HG03354 (cell line): ENCODE data around the gene CAMTA1.
"Not testable (repeated sequence)": the region's sequence is repeated elsewhere in the genome, so short reads cannot be mapped to it uniquely, and the experiment has no call there.

Source experiments
- ATAC-seq: cut with Tn5 transposase; IDR thresholded peaks from one replicate; pipeline ENCODE4 v1.9.1; 2021; ENCODE audit warnings: mild to moderate bottlenecking; ENCODE audit not compliant: unreplicated experiment, poor library complexity, severe bottlenecking

Gene CAMTA1

DNA sequence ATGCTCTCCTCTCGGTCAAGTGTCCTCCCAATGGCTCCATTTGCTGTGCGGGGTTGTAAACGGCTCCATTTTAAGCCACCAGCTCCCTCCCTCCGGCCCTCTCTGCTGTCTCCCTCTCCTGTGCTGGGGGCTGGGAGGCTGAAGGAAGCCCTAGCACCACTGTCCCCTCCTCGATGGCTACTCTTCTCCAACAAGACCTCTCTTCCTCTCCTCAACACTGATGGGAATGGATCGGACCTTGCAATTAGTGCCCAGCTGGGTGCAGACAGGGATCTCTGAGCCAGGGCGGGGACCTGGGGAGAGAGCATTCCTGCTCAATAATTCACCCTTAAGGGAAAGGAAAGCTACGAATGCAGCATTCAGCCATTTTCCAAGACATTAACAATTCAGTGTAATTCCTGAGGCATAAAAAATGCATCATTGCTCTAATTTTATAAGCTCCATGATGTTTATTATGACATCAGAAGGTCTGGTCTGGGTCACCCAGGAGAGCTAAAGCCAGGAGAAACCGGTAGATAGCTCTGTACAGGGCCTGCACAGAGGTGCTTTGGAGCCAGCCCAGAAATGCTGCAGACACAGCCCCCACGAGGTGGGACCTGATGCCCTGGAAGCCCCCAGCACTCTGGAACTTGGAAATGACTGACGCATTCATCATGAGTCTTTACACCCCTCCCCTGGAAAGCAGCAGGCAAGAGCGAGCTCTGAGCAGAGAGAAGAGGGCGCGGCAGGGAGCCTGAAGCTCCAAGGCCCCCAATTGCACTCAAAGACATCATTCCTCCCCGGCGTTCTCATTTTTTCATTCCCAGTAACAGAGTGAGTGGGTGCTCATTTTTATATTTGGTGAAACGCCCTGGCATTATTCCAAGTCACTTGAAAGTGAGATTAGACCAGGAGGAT is 909.6 kb downstream of the CAMTA1 start:
- no peak for ATAC-seq

DNA sequence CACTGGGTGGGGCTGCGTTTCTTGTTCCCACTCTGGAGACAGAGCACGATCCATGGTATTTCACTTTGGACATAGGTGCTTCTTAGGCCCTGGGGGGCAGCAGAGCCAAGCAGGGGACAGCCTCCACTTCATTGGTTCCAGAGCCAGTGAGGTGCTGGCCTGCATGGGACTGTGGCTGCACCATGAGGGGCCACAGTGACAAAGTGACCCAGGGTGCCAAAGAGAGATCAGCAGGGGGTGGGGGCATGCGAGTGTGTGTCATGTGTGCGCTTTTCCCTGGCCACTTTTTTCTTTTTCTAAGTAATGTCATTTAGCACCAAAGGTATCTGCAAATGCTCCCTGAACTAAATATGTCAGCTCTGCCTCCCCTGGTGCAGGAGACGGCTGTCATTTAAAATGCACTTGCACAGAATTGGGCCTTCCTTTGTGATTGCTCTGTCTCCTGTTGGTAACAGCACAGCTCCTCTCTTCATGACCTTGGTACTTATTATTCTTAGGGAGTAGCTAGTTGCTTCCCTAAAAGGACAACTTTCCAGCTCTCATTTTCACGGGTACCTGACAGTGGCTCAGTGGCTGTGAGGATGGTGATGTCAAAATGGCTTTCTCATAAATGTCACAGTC is 910.4 kb downstream of the CAMTA1 start:
- no peak for ATAC-seq

DNA sequence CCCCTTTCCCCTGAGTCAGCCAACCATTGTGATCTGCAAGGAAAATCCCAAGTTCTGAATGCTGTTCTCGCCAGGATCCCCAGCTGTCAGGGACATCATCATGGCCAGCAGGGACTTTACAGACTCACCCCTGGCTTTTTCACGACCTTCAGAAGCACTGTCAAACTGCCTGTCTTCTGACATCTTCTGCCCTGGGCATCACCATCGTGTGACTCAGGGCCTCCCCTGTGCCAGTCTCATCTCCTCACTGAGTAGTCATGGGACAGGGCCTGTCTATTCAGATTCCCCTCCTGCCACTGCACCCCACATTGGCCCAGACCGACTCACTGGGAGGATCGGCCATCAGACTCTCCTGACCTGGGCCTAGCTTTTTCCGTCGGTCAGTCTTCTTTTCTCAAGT is 913.4 kb downstream of the CAMTA1 start:
- ATAC-seq: no peak

DNA sequence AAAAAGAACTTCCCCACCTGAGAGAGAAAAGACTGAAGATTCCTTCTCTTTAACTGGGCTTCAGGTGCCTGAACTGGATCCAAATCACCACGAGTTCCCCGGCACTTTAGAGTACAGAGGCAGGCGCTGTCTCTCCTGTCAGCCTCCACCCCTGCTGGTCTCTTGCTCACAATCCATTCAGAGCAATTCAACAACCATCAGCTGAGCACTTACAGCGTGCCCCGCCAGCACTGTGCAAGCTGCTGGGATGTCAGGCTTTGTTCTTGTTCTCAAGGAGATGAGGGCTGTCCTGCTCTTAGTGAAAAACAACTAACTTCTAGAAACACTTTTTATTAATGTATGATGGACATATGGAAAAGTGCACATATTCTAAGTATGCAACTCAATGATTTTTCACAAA is 917.1 kb downstream of the CAMTA1 start:
- ATAC-seq: no peak

DNA sequence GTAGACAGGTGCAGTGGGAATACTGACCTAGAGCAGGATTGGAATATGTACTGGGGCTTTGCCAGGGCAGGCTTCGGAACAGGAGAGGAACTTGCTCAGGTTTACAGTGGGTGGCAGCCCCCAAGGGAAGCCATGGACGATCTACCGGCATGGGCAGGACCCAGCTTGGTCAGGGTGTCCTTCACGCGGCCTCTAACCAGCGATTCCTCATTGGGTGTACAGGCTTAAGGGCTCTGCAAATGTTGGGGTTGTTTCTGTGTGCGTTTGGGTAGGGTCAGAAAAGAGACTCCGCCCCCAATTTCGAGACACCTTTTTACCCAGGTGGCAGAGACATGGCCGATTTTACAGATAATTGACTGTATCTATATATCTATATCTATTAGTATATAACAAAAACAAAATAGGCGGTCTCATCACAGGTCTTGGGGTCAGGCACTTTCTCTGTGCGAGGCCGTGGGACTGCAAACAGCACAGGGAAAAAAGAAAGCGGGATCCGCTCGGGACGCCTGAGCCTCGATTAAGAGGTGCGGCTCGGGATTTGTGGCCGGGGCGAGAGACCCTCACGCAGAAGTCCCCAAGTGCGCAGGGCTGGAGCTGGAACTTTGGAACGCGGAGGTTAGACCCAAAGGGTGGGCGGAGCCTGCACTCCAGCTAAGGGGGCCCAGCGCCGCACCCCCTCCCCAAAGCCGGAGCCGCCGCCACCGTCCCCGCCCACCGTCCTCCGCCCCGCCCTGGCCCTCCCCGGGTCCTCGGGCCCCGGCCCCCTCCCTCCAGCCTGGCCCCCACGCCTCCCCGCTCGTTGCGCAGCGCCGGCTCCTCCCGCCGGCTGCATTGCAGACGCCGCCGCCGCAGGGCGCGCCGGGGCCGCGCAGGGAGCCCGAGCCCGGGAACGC is 918.3 kb downstream of the CAMTA1 start:
- no peak for ATAC-seq

DNA sequence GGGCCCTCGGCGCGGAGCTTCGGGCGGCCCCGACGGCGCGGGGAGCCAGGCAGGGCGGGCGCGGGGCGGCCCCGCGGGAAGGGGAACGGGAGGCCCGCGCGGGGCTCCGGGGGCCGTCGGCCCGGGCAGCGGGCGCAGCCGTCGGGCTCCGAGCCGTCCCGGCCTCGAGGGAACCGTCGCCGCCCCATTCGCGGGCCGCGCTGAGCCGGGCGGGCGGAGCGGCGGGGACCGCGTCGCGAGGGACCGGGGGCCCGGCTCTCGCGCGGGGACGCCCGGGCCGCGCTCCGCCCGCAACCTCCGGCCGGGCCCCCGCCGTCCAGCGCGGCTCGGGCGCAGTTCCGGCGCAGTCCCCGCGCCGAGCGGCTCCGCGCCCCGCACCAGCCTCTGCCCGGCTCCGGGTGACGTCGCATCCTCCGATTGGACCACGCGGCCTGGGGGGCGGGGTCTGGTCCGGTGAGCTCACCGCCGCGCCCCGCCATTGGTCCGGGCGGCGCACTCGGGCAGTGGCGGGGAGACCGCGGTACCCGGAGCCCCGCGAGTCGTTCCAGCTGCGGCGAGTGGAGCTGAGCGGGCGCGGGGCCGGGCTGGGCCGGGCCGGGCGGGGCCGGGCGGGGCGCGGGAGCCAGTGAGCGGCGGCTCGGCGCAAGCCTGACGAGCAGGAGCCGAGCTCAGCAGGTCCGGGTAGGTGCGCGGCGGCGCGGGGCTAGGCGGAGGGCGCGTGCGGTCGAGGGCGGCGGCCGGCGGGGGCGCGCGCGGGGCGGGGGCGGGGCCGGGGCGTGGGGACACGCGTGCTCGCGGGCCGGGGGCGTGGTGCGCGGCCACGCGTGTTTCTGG is 919.2 kb downstream of the CAMTA1 start:
- ATAC-seq: peak; percentile 96

DNA sequence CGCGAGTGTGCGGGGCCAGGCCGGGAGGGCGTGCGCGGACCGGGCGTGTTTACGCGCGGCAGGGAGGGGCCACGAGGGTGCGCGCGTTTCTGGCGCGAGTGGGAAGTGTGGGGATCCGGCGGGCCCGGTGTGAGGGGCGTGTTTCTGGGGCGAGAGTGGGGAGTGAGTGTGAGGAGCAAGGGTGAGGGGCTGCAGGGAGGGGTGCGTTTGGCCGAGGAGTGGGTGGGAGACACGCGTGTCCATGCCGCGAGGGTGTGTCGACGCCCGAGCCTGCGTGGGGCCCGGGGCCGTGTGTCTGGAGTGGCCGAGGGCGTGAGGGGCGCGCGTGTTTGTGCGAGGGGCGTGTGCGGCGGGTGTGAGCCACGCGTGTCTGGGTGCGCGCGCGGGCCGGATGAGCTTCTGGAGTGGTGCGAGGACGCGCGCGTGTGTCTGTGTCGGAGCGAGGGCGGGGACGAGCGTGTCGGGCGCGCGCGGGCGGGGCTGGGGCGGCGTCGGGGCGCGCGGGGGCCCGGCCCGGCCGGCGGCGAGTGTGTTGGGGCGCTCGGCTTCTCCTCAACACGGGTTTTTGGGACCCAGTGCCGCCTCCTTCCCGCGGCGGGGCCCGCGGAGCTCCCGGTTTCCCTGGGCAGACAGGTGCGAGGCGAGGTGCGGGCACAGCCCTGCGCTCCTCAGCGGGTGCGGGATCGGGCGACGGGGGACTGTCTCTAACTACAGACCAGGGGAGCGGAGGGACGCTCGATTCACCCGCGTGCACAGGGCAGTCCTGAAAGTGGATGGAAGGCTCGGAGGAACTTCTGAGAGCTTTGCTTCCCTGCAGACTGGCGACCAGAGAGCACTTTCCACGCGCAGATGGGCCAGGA is 920.0 kb downstream of the CAMTA1 start:
- ATAC-seq: no peak

DNA sequence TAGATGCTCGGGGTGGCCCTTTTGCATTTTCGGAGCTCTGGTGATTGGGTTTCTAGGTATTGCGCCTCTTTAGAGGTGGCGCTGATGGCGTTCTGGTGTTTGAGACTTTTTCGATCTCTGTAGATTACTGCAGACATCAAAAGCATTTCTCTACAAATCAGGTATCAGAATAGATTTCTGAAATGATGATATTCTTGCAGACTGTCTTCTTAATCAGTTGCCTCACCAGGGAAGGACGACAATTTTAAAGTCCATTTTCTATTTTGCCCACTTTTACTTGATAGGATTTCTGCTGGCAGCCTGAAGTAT is 920.6 kb downstream of the CAMTA1 start:
- no peak for ATAC-seq

DNA sequence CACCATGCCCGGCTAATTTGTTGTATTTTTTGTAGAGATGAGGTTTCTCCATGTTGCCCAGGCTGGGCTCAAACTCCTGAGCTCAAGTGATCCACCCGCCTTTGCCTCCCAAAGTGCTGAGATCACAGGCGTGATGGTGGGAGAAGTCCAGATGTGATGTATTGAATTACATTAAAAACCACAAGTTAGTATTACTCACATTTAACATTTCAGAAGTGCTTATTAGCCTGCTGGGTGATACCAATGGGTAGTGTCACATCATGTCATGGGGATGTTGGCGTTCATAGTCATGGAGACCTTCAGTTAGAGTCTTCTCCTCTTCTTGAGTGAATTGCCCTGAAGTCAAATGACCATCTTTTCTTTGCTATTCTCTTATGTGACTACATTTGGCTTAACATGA is 922.3 kb downstream of the CAMTA1 start:
- ATAC-seq: no peak

DNA sequence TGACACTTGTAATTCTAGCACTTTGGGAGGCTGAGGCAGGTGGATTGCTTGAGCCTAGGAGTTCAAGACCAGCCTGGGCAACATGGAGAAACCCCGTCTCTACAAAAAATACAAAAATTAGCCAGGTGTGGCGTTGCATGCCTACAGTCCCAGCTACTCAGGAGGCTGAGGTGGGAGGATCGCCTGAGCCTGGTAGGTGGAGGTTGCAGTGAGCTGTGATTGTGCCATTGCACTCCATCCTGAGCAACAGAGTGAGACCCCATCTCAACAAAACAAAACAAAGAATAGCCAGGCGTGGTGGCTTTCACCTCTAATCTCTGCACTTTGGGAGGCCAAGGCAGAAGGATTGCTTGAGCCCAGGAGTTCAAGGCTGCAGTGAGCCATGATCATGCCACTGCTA is 922.8 kb downstream of the CAMTA1 start:
- ATAC-seq: not testable (repeated sequence)

DNA sequence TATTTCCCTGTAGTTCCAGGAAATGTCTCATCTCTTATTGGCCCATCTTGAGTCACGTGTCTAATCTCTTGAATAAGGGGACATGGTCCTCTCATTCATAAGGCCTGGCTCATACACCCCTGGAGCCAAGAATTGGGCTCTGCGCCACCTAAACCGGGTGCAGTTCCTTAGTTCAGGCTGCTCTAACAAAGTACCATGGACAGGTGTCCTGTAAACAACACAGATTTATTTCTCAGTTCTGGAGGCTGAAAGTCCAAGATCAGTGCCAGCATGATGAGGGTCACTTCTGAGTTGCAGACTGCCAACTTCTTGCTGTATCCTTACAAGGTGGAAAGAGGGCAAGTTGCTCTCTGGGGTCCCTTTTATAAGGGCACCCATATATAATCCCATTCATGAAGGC is 925.6 kb downstream of the CAMTA1 start:
- ATAC-seq: no peak

DNA sequence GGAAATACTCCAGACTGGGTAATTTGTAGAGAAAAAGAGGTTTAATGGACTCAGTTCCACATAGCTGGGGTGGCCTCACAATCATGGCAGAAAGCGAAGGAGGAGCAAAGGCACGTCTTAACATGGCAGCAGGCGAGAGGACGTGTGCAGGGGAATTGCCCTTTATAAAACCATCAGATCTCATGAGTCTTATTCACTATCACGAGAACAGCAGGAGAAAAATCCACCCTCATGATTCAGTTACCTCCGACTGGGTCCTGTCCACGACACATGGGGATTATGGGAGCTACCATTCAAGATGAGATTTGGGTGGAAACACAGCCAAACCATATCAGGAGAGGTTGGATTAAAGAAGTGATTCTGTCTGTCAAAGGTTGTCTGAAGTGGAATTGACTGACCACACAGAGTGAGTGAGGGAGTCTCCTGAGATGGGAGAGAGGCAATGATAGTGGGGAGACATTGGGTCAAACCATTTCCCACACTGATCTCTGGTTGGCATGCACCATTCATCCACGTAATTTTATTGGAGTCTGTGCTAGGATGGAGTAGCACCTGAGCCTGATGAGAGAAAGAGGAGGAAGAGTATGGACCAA is 927.6 kb downstream of the CAMTA1 start:
- no peak for ATAC-seq

DNA sequence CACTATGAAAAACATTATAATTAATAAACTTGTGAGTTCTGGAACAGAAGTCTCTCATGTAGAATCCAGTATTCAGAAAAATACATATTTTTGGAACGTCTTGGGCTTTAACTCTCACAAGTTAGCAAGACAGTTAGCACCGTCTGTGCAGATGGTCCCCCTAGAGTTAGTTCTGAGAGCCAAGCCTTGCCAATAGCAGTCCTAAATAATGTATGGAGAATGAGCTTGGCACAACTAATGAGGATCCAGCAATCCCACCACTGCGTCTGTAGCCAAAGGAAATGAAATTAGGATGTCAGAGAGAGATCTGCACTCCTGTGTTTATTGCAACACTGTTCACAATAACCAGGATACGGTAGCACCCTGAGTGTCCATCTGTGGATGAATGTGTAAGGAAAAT is 931.3 kb downstream of the CAMTA1 start:
- ATAC-seq: no peak

DNA sequence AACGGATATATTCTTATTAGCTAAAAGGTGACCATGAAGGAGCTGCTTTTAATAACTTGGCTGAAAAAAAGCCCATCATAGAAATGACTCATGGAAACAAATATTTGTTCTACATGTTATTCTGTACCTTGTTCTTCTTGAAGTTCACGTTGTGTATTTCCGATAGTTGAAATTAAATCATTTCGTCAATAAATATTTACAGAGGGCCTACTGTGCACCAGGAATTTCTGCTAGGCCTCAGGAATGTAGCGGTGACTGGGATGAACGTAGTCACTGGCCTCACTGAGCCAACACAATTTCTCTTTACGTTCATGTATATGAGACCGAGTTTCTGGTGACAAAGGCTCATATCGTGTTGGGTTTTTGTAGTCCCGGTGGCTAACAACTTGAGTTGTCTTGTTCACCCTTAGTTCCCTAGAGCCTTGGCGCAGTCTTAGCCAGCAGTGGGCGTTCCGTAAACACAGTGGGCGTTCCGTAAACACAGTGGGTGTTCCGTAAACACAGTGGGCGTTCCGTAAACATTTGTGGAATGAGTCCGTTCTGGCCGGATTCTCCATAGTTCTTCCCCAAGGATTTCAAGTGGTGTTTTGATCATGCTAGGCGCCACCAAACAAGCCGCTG is 932.6 kb downstream of the CAMTA1 start:
- no peak for ATAC-seq

DNA sequence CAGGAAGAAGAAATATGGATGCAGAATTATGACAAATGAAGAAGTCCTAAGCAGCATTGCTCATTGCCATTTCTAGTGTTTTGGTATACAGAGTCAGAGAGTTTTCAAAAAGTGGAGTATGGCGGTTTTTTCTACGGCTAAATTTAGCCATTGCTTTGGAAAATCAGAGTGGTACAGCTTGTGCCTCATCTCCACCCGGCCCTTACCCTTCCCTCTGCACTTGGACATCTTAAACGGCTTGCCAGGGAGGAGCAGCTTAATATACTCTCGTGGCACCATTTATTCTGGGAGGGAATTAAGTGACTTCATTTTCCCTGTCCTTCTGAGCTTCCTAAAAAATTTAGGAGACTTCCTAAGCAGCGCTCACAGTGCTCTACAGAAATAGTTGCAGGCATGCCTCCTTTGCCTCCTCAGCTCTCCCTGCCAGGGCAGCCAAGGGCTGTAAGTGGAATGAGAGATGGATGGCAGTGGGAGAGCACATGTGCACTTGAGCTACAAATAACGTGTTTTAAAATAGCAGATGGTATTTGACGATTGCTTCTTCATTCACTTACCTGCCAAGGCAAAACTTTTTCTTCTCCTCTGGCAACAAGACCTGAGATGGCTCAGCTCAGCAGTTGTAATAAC is 934.3 kb downstream of the CAMTA1 start:
- no peak for ATAC-seq

DNA sequence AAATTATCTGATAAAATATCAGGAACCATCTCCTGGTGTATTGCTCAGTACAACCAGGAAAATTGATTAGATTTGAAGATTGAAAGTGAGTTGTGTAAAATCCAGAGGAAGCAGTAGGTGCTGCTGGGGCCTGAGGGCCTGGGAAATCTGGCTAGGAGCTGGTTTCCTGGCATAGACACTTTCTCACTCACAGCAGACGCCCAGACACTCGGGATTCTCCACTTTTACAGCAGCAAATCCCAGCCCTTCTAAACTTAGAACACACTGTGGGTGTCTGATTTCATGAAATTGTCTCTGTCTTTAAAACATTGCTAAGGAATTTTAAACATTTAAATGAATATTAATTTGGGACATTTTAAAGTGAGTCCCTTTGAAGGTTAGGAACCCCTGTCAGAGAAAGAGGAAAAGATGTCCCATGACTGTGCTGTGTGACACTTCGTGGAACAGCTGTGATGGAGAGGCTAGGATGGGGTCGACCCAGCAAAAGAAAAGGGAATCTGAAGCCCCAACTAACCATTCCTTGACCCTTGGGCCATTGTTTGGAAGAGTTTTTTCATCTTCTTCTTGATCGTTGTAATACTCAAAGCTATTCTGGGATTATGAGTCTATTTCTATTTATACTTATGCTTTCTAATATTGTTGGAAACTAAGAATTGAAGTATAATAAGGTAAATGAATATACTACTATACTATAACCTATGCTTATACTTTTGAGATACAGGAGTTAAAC is 936.9 kb downstream of the CAMTA1 start:
- ATAC-seq: no peak

DNA sequence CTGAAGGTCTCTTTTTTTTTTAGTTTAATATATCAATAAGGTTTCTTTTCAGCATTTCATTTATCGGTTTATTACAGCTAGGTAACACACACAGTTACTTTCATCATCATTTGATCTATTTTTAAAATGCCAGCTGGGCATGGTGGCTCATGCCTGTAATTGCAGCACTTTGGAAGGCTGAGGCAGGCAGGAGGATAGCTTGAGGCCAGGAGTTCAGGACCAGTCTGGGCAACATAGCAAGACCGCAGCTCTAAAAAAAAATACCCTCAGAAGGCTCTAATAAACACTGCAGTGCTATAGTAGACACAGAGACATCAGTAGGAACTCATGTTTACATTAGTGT is 937.4 kb downstream of the CAMTA1 start:
- no peak for ATAC-seq
